Heart left ventricle (tissue), 16 donors: ENCODE measurements around the gene SLC5A9. TPM values are rescaled to one million over a fixed set of nuclear protein-coding genes. Genes with fewer than 3 reads are reported as not detected.

Experiments used
- ATAC-seq, 4 donors: fragments of 200-7000 bp; cut with Tn5 transposase; one replicate each; pipeline ENCODE4 v1.9.1; 2020 to 2022; ENCODE audit warnings: moderate library complexity in 4 of 4, mild to moderate bottlenecking in 3 of 4, moderate number of reproducible peaks in 1 of 4
- DNase-seq, 5 donors: peaks; one replicate each; pipeline ENCODE4 v3.0.0-alpha.2; 2020
- H3K27ac ChIP-seq, 12 donors: fragments of 200-600 bp; sonication (generic) in 4 of 12; one replicate each; pipeline versions ENCODE4 v1.5.0 to v1.8.0; 2016 to 2022; ENCODE audit warnings: mild to moderate bottlenecking in 2 of 12
- H3K27me3 ChIP-seq, 9 donors: fragments of 200-600 bp; sonication (generic) in 2 of 9; one replicate each; pipeline versions ENCODE4 v1.5.1 to v1.8.0; 2016 to 2022; ENCODE audit warnings: mild to moderate bottlenecking in 3 of 9
- H3K36me3 ChIP-seq, 9 donors: fragments of 200-600 bp; sonication (generic) in 2 of 9; one replicate each; pipeline versions ENCODE4 v1.5.0 to v1.8.0; 2018 to 2022; ENCODE audit warnings: mild to moderate bottlenecking in 2 of 9
- H3K4me1 ChIP-seq, 12 donors: fragments of 200-600 bp; sonication (generic) in 4 of 12; one replicate each; pipeline versions ENCODE4 v1.5.0 to v1.8.0; 2016 to 2022; ENCODE audit warnings: mild to moderate bottlenecking in 3 of 12
- H3K4me3 ChIP-seq, 12 donors: fragments of 200-600 bp; sonication (generic) in 4 of 12; one replicate each; pipeline versions ENCODE4 v1.5.0 to v1.8.0; 2017 to 2022; ENCODE audit warnings: mild to moderate bottlenecking in 9 of 12, moderate library complexity in 4 of 12
- H3K9me3 ChIP-seq, 12 donors: fragments of 200-600 bp; sonication (generic) in 4 of 12; one replicate each; pipeline versions ENCODE4 v1.5.0 to v1.8.0; 2016 to 2022; ENCODE audit warnings: mild to moderate bottlenecking in 1 of 12
- POLR2A ChIP-seq, 2 donors: fragments of 450-650 bp; IDR thresholded peaks; one replicate each; pipeline ENCODE4 v1.6.1; 2017; ENCODE audit warnings: antibody characterized with exemption in 2 of 2, mild to moderate bottlenecking in 2 of 2, moderate library complexity in 2 of 2
- WGBS, 4 donors: extraction: QIAGEN DNeasy Blood & Tissue Kit in 2 of 4; methylation state at CpG; one replicate each; pipeline versions ENCODE4 v1.1.5 to v1.1.7; 2013 to 2018; 5-methylcytosine and 5-hydroxymethylcytosine counted together
- intact Hi-C, 10 donors: fragments of 100-400 bp; cut with DNase I; formaldehyde crosslinking; loops; one replicate each; pipeline versions ENCODE4 v1.11.1 to v1.14.2; 2022
- polyA plus RNA-seq, 2 donors: library from polyadenylated mRNA; stranded (reverse); fragments of 200-250 nt; gene quantifications; one replicate each; pipeline ENCODE4 v1.2.3, GENCODE V29; 2013
- total RNA-seq, 9 donors: library from RNA; depleted of rRNA in 2 of 9; stranded (reverse); fragments of >200 nt in 2 of 9; fragmentation: NEBNext Ultra II Directional in 3 of 9; extraction: Animal tissue kit (Norgen Biotek cat#: 25700) in 3 of 9; gene quantifications; one replicate each; pipeline versions ENCODE4 v1.1.0 to v1.2.4, GENCODE V29; 2016 to 2023
- TF ChIP-seq, protein P1 (sequence below), 12 donors: fragments of 200-600 bp; sonication (generic) in 4 of 12; IDR thresholded peaks; one replicate each; pipeline versions ENCODE4 v1.5.0 to v1.8.0; 2018 to 2022; ENCODE audit warnings: antibody characterized with exemption in 12 of 12, mild to moderate bottlenecking in 5 of 12
- donor health status: ischemic (EF 13 %, LVEDD 7.1; RV severe dilation, severe dysfunction).
- donor health status: healthy with polysubstance abuse.
- donor health status: DM: no; HTN: yes; CAD: no.
- donor health status: DM: no; HTN: no; CAD: no.
- donor health status: ischemic (EF 25% LVEDD 6.9; RV normal size, moderate dysfunction).
- donor health status: ischemic (EF 25% LVEDD 5.7; RV mildly dilated, moderate dysfunction).
- donor health status: healthy.
- donor health status: DM: yes; HTN: yes; CAD: no.
- donor health status: ischemic (EF 35%, LVEDD 5.7; RV mildly dilated, moderate dysfunction).
- donor health status: nonischemic (EF 11% LVEDD 7.7; RV severe dilation, severe dysfunction).
- donor health status: DM: yes; HTN: yes; CAD: no.
- donor health status: PGD.
- donor health status: ischemic (EF 29% LVEDD 5.4; RV normal size, mild dysfunction).
- donor health status: nonischemic (EF 23%, LVEDD 6.1; RV moderate dilation, normal function).

Gene SLC5A9
- total and polyA plus RNA-seq, 11 donors = 0.04 to 0.67 (median 0.17) TPM; not detected in 3

DNA sequence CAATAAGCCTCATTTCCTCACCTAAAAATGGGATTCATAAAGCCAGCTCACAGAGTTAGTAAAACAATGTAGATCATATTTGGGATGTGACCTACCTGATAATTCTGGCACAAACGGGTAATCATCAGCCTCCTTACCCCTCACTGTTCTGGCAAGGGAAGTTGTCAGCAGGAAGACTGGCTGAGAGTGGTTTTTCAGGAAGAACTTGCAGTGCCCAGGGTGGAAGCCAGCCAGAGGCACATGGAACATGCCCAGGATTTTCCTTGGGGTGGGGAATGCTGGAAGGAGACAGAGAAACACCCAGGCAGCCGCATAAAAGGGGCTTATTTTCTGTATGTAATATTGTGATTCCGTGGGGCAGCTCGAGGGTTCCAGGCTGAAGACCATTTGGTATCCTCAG lies 7.7 kb upstream of the SLC5A9 start:
- ATAC-seq (peak in 2 of 4 donors; percentile 14 to 44), DNase-seq (no peak)
- Histone ChIP-seq H3K27ac (peak overlapping the region in 3 of 12 donors; percentile 11 to 25 (median 24)), H3K9me3 (no peaks in the 10 kb centered on the region), H3K4me1 (peaks cover 0 to 11% (median 0%) of the 10 kb centered on the region in 12 donors), H3K27me3 (no peaks in the 10 kb centered on the region), H3K36me3 (no peaks in the 10 kb centered on the region), H3K4me3 (no peak overlapping the region)
- 49 to 73% (median 58%) methylated on average over 4 of the region's 4 CpGs for WGBS, 4 donors
- TF ChIP-seq, protein P1, sequence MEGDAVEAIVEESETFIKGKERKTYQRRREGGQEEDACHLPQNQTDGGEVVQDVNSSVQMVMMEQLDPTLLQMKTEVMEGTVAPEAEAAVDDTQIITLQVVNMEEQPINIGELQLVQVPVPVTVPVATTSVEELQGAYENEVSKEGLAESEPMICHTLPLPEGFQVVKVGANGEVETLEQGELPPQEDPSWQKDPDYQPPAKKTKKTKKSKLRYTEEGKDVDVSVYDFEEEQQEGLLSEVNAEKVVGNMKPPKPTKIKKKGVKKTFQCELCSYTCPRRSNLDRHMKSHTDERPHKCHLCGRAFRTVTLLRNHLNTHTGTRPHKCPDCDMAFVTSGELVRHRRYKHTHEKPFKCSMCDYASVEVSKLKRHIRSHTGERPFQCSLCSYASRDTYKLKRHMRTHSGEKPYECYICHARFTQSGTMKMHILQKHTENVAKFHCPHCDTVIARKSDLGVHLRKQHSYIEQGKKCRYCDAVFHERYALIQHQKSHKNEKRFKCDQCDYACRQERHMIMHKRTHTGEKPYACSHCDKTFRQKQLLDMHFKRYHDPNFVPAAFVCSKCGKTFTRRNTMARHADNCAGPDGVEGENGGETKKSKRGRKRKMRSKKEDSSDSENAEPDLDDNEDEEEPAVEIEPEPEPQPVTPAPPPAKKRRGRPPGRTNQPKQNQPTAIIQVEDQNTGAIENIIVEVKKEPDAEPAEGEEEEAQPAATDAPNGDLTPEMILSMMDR (IDR thresholded peaks at IDR 0.05) = no peak
- no peak for TF ChIP-seq POLR2A (IDR thresholded peaks at IDR 0.05)
- intact Hi-C loops = no loop called here

DNA sequence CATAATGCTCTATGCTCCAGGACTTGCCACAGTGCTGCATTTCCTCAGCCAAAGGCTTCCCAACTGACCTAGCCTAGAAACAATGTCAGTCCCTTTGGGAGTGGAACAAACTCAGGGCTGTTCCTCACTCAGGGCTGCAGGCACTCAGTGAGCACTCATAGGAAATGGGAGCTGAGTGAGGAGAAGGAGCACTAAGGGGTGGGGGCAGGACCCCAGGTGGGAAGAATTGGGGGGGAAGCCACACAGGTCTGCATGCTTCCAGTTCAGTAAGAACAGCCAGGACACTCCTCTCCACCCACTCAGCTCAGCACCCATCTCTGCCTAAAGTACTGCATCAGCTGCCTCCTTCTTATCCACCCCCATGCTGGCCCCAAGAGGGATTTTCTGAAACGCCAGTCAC lies 7.3 kb upstream of the SLC5A9 start:
- H3K27me3 ChIP-seq = no peaks in the 10 kb centered on the region
- ATAC-seq = peak in 2 of 4 donors; percentile 22 to 41
- H3K27ac ChIP-seq = peak overlapping the region in 3 of 12 donors; percentile 11 to 25 (median 24)
- intact Hi-C loops = no loop called here
- no peak for DNase-seq
- H3K36me3 ChIP-seq = no peaks in the 10 kb centered on the region
- no peaks in the 10 kb centered on the region for H3K9me3 ChIP-seq
- WGBS, 4 donors = 23 to 42% (median 36%) methylated on average over 1 of the region's 1 CpG
- no peak for TF ChIP-seq POLR2A (IDR thresholded peaks at IDR 0.05)
- TF ChIP-seq, protein P1 (IDR thresholded peaks at IDR 0.05) = no peak
- H3K4me1 ChIP-seq = peaks cover 0 to 11% (median 0%) of the 10 kb centered on the region in 12 donors
- no peak overlapping the region for H3K4me3 ChIP-seq

DNA sequence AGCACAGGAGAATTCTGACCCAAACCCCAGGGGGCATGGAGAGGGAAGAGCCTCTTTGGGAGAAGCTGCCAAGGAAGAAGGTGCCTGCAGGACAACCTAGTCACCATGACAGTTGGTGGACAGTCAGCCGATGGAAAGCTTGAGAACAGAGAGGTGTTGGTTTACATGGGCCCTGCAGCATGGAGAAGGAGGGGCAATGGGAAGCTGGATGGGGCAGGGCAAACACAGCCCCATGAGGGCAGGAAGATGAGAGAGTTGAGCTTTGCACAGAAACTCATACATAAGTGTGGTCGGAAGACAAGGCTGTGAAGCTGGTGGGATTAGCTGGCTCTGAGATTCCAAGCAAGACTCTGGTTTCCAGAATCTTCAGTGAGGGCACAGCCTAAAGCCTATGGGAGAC lies 6.6 kb upstream of the SLC5A9 start:
- TF ChIP-seq, protein P1 (IDR thresholded peaks at IDR 0.05) = no peak
- TF ChIP-seq POLR2A (IDR thresholded peaks at IDR 0.05) = no peak
- no peak overlapping the region for H3K4me3 ChIP-seq
- DNase-seq (no peak), ATAC-seq (peak in 1 of 4 donors; percentile 13)
- intact Hi-C loops = no loop called here
- peaks cover 0 to 11% (median 0%) of the 10 kb centered on the region in 12 donors for H3K4me1 ChIP-seq
- no peaks in the 10 kb centered on the region for H3K36me3 ChIP-seq
- no peaks in the 10 kb centered on the region for H3K9me3 ChIP-seq
- no peak overlapping the region for H3K27ac ChIP-seq
- H3K27me3 ChIP-seq = no peaks in the 10 kb centered on the region
- WGBS, 4 donors = 74 to 92% (median 82%) methylated on average over 2 of the region's 2 CpGs

DNA sequence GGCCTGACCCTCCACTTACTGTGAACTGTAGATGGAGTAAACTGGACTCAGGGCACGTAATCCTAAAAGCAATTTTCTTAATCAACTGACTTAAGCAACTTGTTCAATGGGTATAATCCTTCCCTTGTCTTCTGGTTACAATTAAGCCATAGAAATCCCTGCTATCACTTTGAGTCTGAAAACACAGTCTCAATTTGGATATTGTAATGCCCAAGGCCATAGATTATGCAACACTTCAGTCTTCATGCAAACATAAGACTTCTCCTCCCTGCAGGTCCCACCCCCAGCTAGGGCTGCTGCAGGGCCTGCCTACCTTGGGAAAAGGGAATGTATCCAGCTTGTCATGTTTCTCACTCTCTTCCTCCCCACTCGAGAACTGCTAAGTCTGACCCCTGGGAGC lies 6.2 kb upstream of the SLC5A9 start:
- no peak overlapping the region for H3K4me3 ChIP-seq
- no peaks in the 10 kb centered on the region for H3K9me3 ChIP-seq
- H3K27me3 ChIP-seq = no peaks in the 10 kb centered on the region
- H3K36me3 ChIP-seq = no peaks in the 10 kb centered on the region
- WGBS, 4 donors = 62 to 72% (median 64%) methylated on average over 2 of the region's 2 CpGs
- DNase-seq (no peak), ATAC-seq (no peak)
- H3K4me1 ChIP-seq = peaks cover 0 to 11% (median 0%) of the 10 kb centered on the region in 12 donors
- H3K27ac ChIP-seq = no peak overlapping the region
- TF ChIP-seq, protein P1 (IDR thresholded peaks at IDR 0.05) = no peak
- TF ChIP-seq POLR2A (IDR thresholded peaks at IDR 0.05) = no peak
- intact Hi-C loops = no loop called here
